HEK293T (cell line): ENCODE measurements around the gene DSCAM.

Experiments used
- ARNT ChIP-seq: fragments of 450-650 bp; IDR thresholded peaks from 2 replicates; pipeline ENCODE4 v1.6.1; 2017; ENCODE audit warnings: mild to moderate bottlenecking
- ELF4 ChIP-seq: fragments of 450-650 bp; IDR thresholded peaks from 2 replicates; pipeline ENCODE4 v1.6.1; 2017; ENCODE audit warnings: antibody characterized with exemption
- FOXA1 ChIP-seq: fragments of 450-650 bp; IDR thresholded peaks from 2 replicates; pipeline ENCODE4 v1.6.1; 2016; ENCODE audit warnings: mild to moderate bottlenecking
- FOXK2 ChIP-seq: fragments of 450-650 bp; IDR thresholded peaks from 2 replicates; pipeline ENCODE4 v1.6.1; 2016; ENCODE audit warnings: mild to moderate bottlenecking
- FOXM1 ChIP-seq: fragments of 450-650 bp; IDR thresholded peaks from 2 replicates; pipeline ENCODE4 v1.6.1; 2017; ENCODE audit warnings: mild to moderate bottlenecking, borderline replicate concordance
- L3MBTL2 ChIP-seq: fragments of 450-650 bp; conservative IDR thresholded peaks from 2 replicates; pipeline ENCODE4 v1.6.1; 2016; ENCODE audit warnings: mild to moderate bottlenecking
- LEF1 ChIP-seq: fragments of 450-650 bp; IDR thresholded peaks from 2 replicates; pipeline ENCODE4 v1.6.1; 2017; ENCODE audit warnings: mild to moderate bottlenecking, borderline replicate concordance
- SP1 ChIP-seq: fragments of 450-650 bp; IDR thresholded peaks from 2 replicates; pipeline ENCODE4 v1.6.1; 2017
- SUZ12 ChIP-seq: fragments of 450-650 bp; IDR thresholded peaks from 2 replicates; pipeline ENCODE4 v1.6.1; 2016; ENCODE audit warnings: mild to moderate bottlenecking

- no peak for TF ChIP-seq ELF4
- no peak for TF ChIP-seq SUZ12
- no peak for TF ChIP-seq FOXM1
- TF ChIP-seq SP1, result no peak
- TF ChIP-seq LEF1, result no peak
- TF ChIP-seq ARNT, result no peak
- no peak for TF ChIP-seq FOXK2
- no peak for TF ChIP-seq L3MBTL2
- TF ChIP-seq FOXA1, result no peak
Observed at GRCh38 chr21:40334159-40334558, 512.8 kb downstream of the DSCAM start.
